GM12878 (cell line): ENCODE results near the gene RBM44. TPM values are rescaled to one million over a fixed set of nuclear protein-coding genes. Genes with fewer than 3 reads are reported as not detected.
A peak's percentile ranks its signal among the peaks of the same experiment; 100 is the strongest.

Experiments
- ATAC-seq: fragments of 200-7000 bp; cut with Tn5 transposase; 3 replicates; pipeline ENCODE4 v1.9.1; 2020; ENCODE audit warnings: mild to moderate bottlenecking, moderate library complexity
- BruUV-seq: library from RNA; stranded (reverse); fragments of 400-500 nt; replicated peaks from 2 replicates; lab custom pipeline; 2021; lab: Mats Ljungman, UMichigan
- CTCF ChIA-PET: fragments of 300-600 bp; sonication (Branson Sonifier 250); formaldehyde crosslinking; extraction: SDS; loops from one replicate; lab custom pipeline; 2021; ENCODE audit warnings: inconsistent platforms; lab: Yijun Ruan, JAX
- POLR2A ChIA-PET: fragments of 350-600 bp; formaldehyde crosslinking; extraction: SDS; loops from one replicate; lab custom pipeline; 2021; ENCODE audit warnings: inconsistent platforms; lab: Charles Lee
- RAD21 ChIA-PET: fragments of 300-600 bp; sonication (Branson Sonifier 250); formaldehyde crosslinking; loops from one replicate; lab custom pipeline; 2023; ENCODE audit warnings: antibody characterized with exemption; ENCODE audit not compliant: unreplicated experiment; lab: Charles Lee
- SMC1A ChIA-PET: fragments of 300-600 bp; sonication (Branson Sonifier 250); formaldehyde crosslinking; loops from one replicate; lab custom pipeline; 2023; ENCODE audit not compliant: unreplicated experiment, uncharacterized antibody; lab: Charles Lee
- DNase-seq: peaks from one replicate; pipeline ENCODE4 v3.0.0-alpha.2; 2011; ENCODE audit warnings: low read depth, low spot score
- FAIRE-seq: peaks from 3 replicates; lab custom pipeline; 2011; peaks lifted over from hg19 to GRCh38; lab: Jason Lieb, UNC
- H2AFZ ChIP-seq: 2 replicates; pipeline ENCODE4 v1.6.0; 2011; ENCODE audit warnings: low read depth, low read length, control low read depth; ENCODE audit not compliant: control insufficient read depth
- H3K27ac ChIP-seq: 2 replicates; pipeline ENCODE4 v1.5.1; 2011; ENCODE audit warnings: control low read depth; ENCODE audit not compliant: control insufficient read depth, insufficient read depth
- H3K27me3 ChIP-seq, 2 experiments: replicated peaks in 1 of 2; 2 replicates each; pipeline versions ENCODE4 v1.6.0 to v1.6.1; 2011; ENCODE audit warnings: low read length in 1 of 2; ENCODE audit not compliant: control insufficient read depth in 2 of 2, insufficient read depth in 2 of 2
- H3K36me3 ChIP-seq, 2 experiments: 2 replicates each; pipeline ENCODE4 v1.5.1; 2011; ENCODE audit warnings: low read length in 1 of 2; ENCODE audit not compliant: control insufficient read depth in 2 of 2, insufficient read depth in 2 of 2
- H3K4me1 ChIP-seq: 2 replicates; pipeline ENCODE4 v1.6.1; 2011; ENCODE audit warnings: mild to moderate bottlenecking, low read length, moderate library complexity, mixed read lengths; ENCODE audit not compliant: control insufficient read depth, insufficient read depth
- H3K4me2 ChIP-seq: 2 replicates; pipeline ENCODE4 v1.6.0; 2011; ENCODE audit warnings: control low read depth; ENCODE audit not compliant: control insufficient read depth, insufficient read depth
- H3K4me3 ChIP-seq: fragments of 200-600 bp; sonication (generic); 2 replicates; pipeline ENCODE4 v1.5.1; 2016
- H3K79me2 ChIP-seq: 2 replicates; pipeline ENCODE4 v1.6.0; 2011; ENCODE audit warnings: low read length; ENCODE audit not compliant: control insufficient read depth, insufficient read depth
- H3K9ac ChIP-seq: 2 replicates; pipeline ENCODE4 v1.8.0; 2011; ENCODE audit warnings: low read length, control low read depth, mixed read lengths; ENCODE audit not compliant: control insufficient read depth, insufficient read depth
- H3K9me3 ChIP-seq: replicated peaks from 3 replicates; pipeline ENCODE4 v1.5.1; 2011; ENCODE audit warnings: mild to moderate bottlenecking, low read length; ENCODE audit not compliant: control insufficient read depth, insufficient read depth
- H4K20me1 ChIP-seq: 2 replicates; pipeline ENCODE4 v1.6.0; 2011; ENCODE audit not compliant: control insufficient read depth, insufficient read depth
- BACH1 ChIP-seq: fragments of 450-650 bp; IDR thresholded peaks from 2 replicates; pipeline ENCODE4 v1.6.1; 2017; ENCODE audit warnings: mild to moderate bottlenecking, borderline replicate concordance
- CEBPB ChIP-seq, 2 experiments: fragments of 150-350 bp in 1 of 2; IDR thresholded peaks; 2 replicates each; pipeline ENCODE4 v1.6.1; 2012 to 2014; ENCODE audit warnings: low read depth in 2 of 2, low read length in 2 of 2, borderline replicate concordance in 1 of 2, inconsistent platforms in 1 of 2
- GATAD2B ChIP-seq: fragments of 450-650 bp; conservative IDR thresholded peaks from 2 replicates; pipeline ENCODE4 v1.6.1; 2017; ENCODE audit warnings: low read depth, mild to moderate bottlenecking, moderate library complexity
- HDGF ChIP-seq: fragments of 450-650 bp; IDR thresholded peaks from 2 replicates; pipeline ENCODE4 v1.6.1; 2016; ENCODE audit warnings: antibody characterized with exemption
- HSF1 ChIP-seq: fragments of 150-350 bp; IDR thresholded peaks from 2 replicates; pipeline ENCODE4 v1.6.1; 2014; ENCODE audit warnings: mild to moderate bottlenecking, low read depth, low read length
- MEF2A ChIP-seq: IDR thresholded peaks from 2 replicates; pipeline ENCODE4 v1.6.1; 2011; ENCODE audit warnings: low read depth, mild to moderate bottlenecking, low read length, moderate library complexity; ENCODE audit not compliant: insufficient read depth
- NR2C2 ChIP-seq: IDR thresholded peaks from 2 replicates; pipeline ENCODE4 v1.6.1; 2011; ENCODE audit warnings: borderline replicate concordance, low read depth; ENCODE audit not compliant: control insufficient read depth, insufficient read length
- PBX3 ChIP-seq: IDR thresholded peaks from 2 replicates; pipeline ENCODE4 v1.6.1; 2011; ENCODE audit warnings: mild to moderate bottlenecking, low read depth, low read length, moderate library complexity; ENCODE audit not compliant: insufficient replicate concordance
- REST ChIP-seq: IDR thresholded peaks from 2 replicates; pipeline ENCODE4 v1.6.1; 2012; ENCODE audit warnings: mild to moderate bottlenecking, low read depth, low read length
- SMAD1 ChIP-seq: fragments of 450-650 bp; IDR thresholded peaks from 2 replicates; pipeline ENCODE4 v1.6.1; 2018; ENCODE audit warnings: mild to moderate bottlenecking, low read depth; ENCODE audit not compliant: partially characterized antibody
- SMC3 ChIP-seq: IDR thresholded peaks from 2 replicates; pipeline ENCODE4 v1.6.1; 2011; ENCODE audit warnings: low read length, improper control_type of control experiment, borderline replicate concordance
- ZBED1 ChIP-seq: IDR thresholded peaks from 2 replicates; pipeline ENCODE4 v1.6.1; 2016; ENCODE audit warnings: borderline replicate concordance
- ZBTB4 ChIP-seq: fragments of 450-650 bp; formaldehyde crosslinking; IDR thresholded peaks from 2 replicates; pipeline ENCODE4 v1.4.0; 2022; ENCODE audit warnings: mild to moderate bottlenecking, moderate library complexity
- WGBS: methylation state at CpG from one replicate; pipeline ENCODE4 v1.1.6; 2016; ENCODE audit warnings: low lambda C conversion rate; ENCODE audit not compliant: insufficient replicate concordance, insufficient coverage; ENCODE audit errors: missing lambda C conversion rate; 5-methylcytosine and 5-hydroxymethylcytosine counted together
- in situ Hi-C: fragments of 300-500 bp; cut with MboI; formaldehyde crosslinking; loops from 9 replicates; pipeline ENCODE4 v1.14.3; 2018; ENCODE audit warnings: mixed read lengths
- intact Hi-C: fragments of 100-400 bp; cut with micrococcal nuclease; formaldehyde crosslinking; loops from one replicate; pipeline ENCODE4 v1.14.2; 2022; ENCODE audit not compliant: unreplicated experiment
- polyA plus RNA-seq, 11 experiments: library from polyadenylated mRNA; depleted of rRNA in 4 of 11; unstranded in 6 of 11; stranded (reverse) in 5 of 11; fragments of >200 nt; fragmentation: Nextera tagmentation in 4 of 11; fragmentation: Illumina TruSeq in 1 of 11; extraction: Ambion mirVana in 4 of 11; extraction: Trizol in 1 of 11; gene quantifications; 1 replicate in 1 of 11; 2 replicates in 10 of 11; pipeline versions ENCODE4 v1.2.1 to v1.2.3, GENCODE V29; 2011 to 2016; ENCODE audit warnings: inconsistent platforms in 2 of 11, missing spikeins in 2 of 11, low read depth in 1 of 11
- total RNA-seq, 4 experiments: library from RNA; depleted of rRNA in 3 of 4; stranded (reverse); fragments of >200 nt in 3 of 4; fragmentation: Illumina TruSeq in 1 of 4; extraction: Trizol in 1 of 4; gene quantifications; 2 replicates each; pipeline versions ENCODE4 v1.2.1 to v1.2.3, GENCODE V29; 2013 to 2021

The RBM44 gene
- total and polyA plus RNA-seq, 10 of the 15 experiments (the other 5 are each of a cell fraction or from before 2014, with no cell fraction given) = 0.14 to 1.4 (median 0.62) TPM; not detected in 1

GRCh38 chr2:237830522-237830921 lies 31.9 kb downstream of the RBM44 start (continued):
- no peak for TF ChIP-seq HSF1
- TF ChIP-seq MEF2A = peak; percentile 53; the same call in 1 of the 2 replicates
- TF ChIP-seq REST = no peak
- no peak for TF ChIP-seq NR2C2
- no peak for TF ChIP-seq BACH1

GRCh38 chr2:237833546-237833945 lies 35.0 kb downstream of the RBM44 start:
- FAIRE-seq (no peak), DNase-seq (no peak), ATAC-seq (no peak)
- intact Hi-C loops (no loop called here), in situ Hi-C loops (no loop called here)
- 90% methylated on average over 1 of the region's 1 CpG for WGBS
- SMC1A ChIA-PET = interaction anchor here (0.8 to 1.7 kb wide), 6 partner anchors 18 to 475 kb away, joined by 3 to 5 read pairs (median 3); no protein-coding TSS in a partner anchor
- POLR2A ChIA-PET = interaction anchor here (0.9 kb wide), 1 partner anchor 21 kb away, joined by 3 read pairs; no protein-coding TSS in a partner anchor
- Histone ChIP-seq H3K4me2 (no peak overlapping the region), H3K4me3 (no peak overlapping the region), H3K79me2 (no peaks in the 10 kb centered on the region), H3K27ac (no peak overlapping the region), H3K9ac (no peak overlapping the region), H3K27me3 (no peaks in the 10 kb centered on the region), H4K20me1 (no peaks in the 10 kb centered on the region), H3K9me3 (no peaks in the 10 kb centered on the region), H3K36me3 (no peaks in the 10 kb centered on the region), H3K4me1 (no peaks in the 10 kb centered on the region), H2AFZ (no peak overlapping the region)
- CTCF ChIA-PET = no interaction called here
- BruUV-seq = no TSS peak
- RAD21 ChIA-PET = no interaction called here
- no peak for TF ChIP-seq CEBPB (IDR thresholded peaks at IDR 0.05; ENCODE audit: borderline replicate concordance in 1 of 2, low read depth in 2 of 2, low read length in 2 of 2)
- no peak for TF ChIP-seq HDGF
- no peak for TF ChIP-seq GATAD2B
- no peak for TF ChIP-seq ZBTB4
- TF ChIP-seq PBX3 = no peak
- no peak for TF ChIP-seq ZBED1
- no peak for TF ChIP-seq SMAD1
- no peak for TF ChIP-seq SMC3
